ENCODE data around the gene GOPC.
"Not testable (repeated sequence)": the region's sequence is repeated elsewhere in the genome, so short reads cannot be mapped to it uniquely, and the experiment has no call there.

GOPC gene

GRCh38 chr6:117531809-117532725 is 70.2 kb downstream of the GOPC start:
- H3K27ac ChIP-seq (ENCODE audit: low read depth, low read length, severe bottlenecking) = peak overlapping the region; percentile 31
- H3K9me3 ChIP-seq (ENCODE audit: control insufficient read depth, low read length) = no peaks in the 10 kb centered on the region
- H3K36me3 ChIP-seq (ENCODE audit: control insufficient read depth, insufficient read depth, low read length) = peaks cover 70% of the 10 kb centered on the region
- peaks cover 39% of the 10 kb centered on the region for H3K4me1 ChIP-seq (ENCODE audit: control insufficient read depth, insufficient read depth, low read length, poor library complexity, severe bottlenecking)
- no peak overlapping the region for H3K4me3 ChIP-seq (ENCODE audit: extremely low read depth, insufficient read depth, low read length, poor library complexity, severe bottlenecking)
- WGBS, 2 experiments (ENCODE audit: insufficient coverage in 2 of 2) = 94 to 96% methylated on average over 5 of the region's 5 CpGs

DNA sequence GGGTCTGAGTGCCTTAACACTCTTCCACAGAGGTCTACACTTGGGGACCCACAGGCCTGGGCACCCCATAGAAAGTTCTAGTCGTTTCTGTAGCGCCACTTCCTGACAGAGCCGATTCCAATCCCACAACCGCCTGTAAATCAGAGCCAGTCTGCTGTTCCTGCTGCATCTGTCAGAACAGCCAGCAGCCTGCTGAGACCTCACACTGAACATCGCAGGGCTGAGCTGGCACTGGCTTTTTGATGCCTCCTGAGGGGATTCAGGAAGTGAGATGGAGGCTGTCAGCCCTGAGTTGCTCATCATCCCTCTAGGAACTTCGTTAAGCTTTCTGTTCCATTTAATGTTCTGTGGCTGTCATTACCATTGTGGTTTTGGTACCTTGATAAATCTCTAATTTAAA is 71.0 kb downstream of the GOPC start:
- no peaks in the 10 kb centered on the region for H3K9me3 ChIP-seq (ENCODE audit: control insufficient read depth, low read length)
- peaks cover 37% of the 10 kb centered on the region for H3K4me1 ChIP-seq (ENCODE audit: control insufficient read depth, insufficient read depth, low read length, poor library complexity, severe bottlenecking)
- no peak overlapping the region for H3K4me3 ChIP-seq (ENCODE audit: extremely low read depth, insufficient read depth, low read length, poor library complexity, severe bottlenecking)
- peak overlapping the region; percentile 38 for H3K27ac ChIP-seq (ENCODE audit: low read depth, low read length, severe bottlenecking)
- WGBS, 2 experiments (ENCODE audit: insufficient coverage in 2 of 2) = 76 to 83% methylated on average over 5 to 6 of the region's 6 CpGs
- peaks cover 70% of the 10 kb centered on the region for H3K36me3 ChIP-seq (ENCODE audit: control insufficient read depth, insufficient read depth, low read length)

GRCh38 chr6:117530467-117531242 is 71.7 kb downstream of the GOPC start:
- 77 to 86% methylated on average over 2 of the region's 4 CpGs for WGBS, 2 experiments (ENCODE audit: insufficient coverage in 2 of 2)

GRCh38 chr6:117525607-117526006 is 76.7 kb downstream of the GOPC start:
- peaks cover 7% of the 10 kb centered on the region for H3K4me1 ChIP-seq (ENCODE audit: control insufficient read depth, insufficient read depth, low read length, poor library complexity, severe bottlenecking)
- no peak overlapping the region for H3K27ac ChIP-seq (ENCODE audit: low read depth, low read length, severe bottlenecking)
- WGBS, 2 experiments (ENCODE audit: insufficient coverage in 2 of 2) = 100% methylated on average over 2 of the region's 2 CpGs; no CpG with 5 or more reads in 1 of the 2 experiments
- no peak overlapping the region for H3K4me3 ChIP-seq (ENCODE audit: extremely low read depth, insufficient read depth, low read length, poor library complexity, severe bottlenecking)
- H3K9me3 ChIP-seq (ENCODE audit: control insufficient read depth, low read length) = no peaks in the 10 kb centered on the region
- peaks cover 67% of the 10 kb centered on the region for H3K36me3 ChIP-seq (ENCODE audit: control insufficient read depth, insufficient read depth, low read length)

More at GRCh38 chr6:117530467-117531242, 71.7 kb downstream of the GOPC start:
- H3K4me3 ChIP-seq (ENCODE audit: extremely low read depth, insufficient read depth, low read length, poor library complexity, severe bottlenecking) = no peak overlapping the region
- H3K36me3 ChIP-seq (ENCODE audit: control insufficient read depth, insufficient read depth, low read length) = peaks cover 67% of the 10 kb centered on the region
- H3K9me3 ChIP-seq (ENCODE audit: control insufficient read depth, low read length) = no peaks in the 10 kb centered on the region
- peaks cover 30% of the 10 kb centered on the region for H3K4me1 ChIP-seq (ENCODE audit: control insufficient read depth, insufficient read depth, low read length, poor library complexity, severe bottlenecking)
- H3K27ac ChIP-seq (ENCODE audit: low read depth, low read length, severe bottlenecking) = peak overlapping the region; percentile 38

GRCh38 chr6:117521791-117522502 is 80.4 kb downstream of the GOPC start:
- H3K27ac ChIP-seq (ENCODE audit: low read depth, low read length, severe bottlenecking) = no peak overlapping the region
- H3K4me1 ChIP-seq (ENCODE audit: control insufficient read depth, insufficient read depth, low read length, poor library complexity, severe bottlenecking) = peaks cover 12% of the 10 kb centered on the region
- H3K4me3 ChIP-seq (ENCODE audit: extremely low read depth, insufficient read depth, low read length, poor library complexity, severe bottlenecking) = no peak overlapping the region
- no peaks in the 10 kb centered on the region for H3K9me3 ChIP-seq (ENCODE audit: control insufficient read depth, low read length)
- WGBS, 2 experiments (ENCODE audit: insufficient coverage in 2 of 2) = 93 to 94% methylated on average over 3 of the region's 5 CpGs
- peaks cover 75% of the 10 kb centered on the region for H3K36me3 ChIP-seq (ENCODE audit: control insufficient read depth, insufficient read depth, low read length)

GRCh38 chr6:117520603-117521395 is 81.5 kb downstream of the GOPC start:
- WGBS, 2 experiments (ENCODE audit: insufficient coverage in 2 of 2) = 93 to 100% methylated on average over 2 to 3 of the region's 4 CpGs
- Histone ChIP-seq H3K27ac (ENCODE audit: low read depth, low read length, severe bottlenecking) (no peak overlapping the region), H3K9me3 (ENCODE audit: control insufficient read depth, low read length) (no peaks in the 10 kb centered on the region)

DNA sequence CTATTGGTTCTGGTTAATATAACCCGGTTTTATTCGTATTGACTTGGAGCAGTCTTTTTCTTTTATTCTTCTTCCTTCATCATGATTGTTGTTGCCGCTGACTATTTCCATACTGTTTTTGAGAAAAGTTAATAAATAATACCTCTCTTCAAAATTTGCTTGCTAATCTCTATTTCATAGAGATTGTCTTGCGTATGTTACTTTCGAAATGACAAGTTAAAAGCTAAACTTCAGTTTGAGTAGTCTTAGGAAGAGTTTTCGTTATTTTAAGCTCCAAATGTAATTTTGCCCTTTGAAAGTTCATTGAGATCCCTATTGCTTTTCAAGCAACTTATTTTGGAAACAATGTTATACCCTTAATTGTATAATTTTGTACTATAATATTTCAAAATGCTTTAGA is 83.4 kb downstream of the GOPC start:
- peaks cover 16% of the 10 kb centered on the region for H3K4me1 ChIP-seq (ENCODE audit: control insufficient read depth, insufficient read depth, low read length, poor library complexity, severe bottlenecking)
- no peak overlapping the region for H3K27ac ChIP-seq (ENCODE audit: low read depth, low read length, severe bottlenecking)
- H3K4me3 ChIP-seq (ENCODE audit: extremely low read depth, insufficient read depth, low read length, poor library complexity, severe bottlenecking) = no peak overlapping the region
- peaks cover 85% of the 10 kb centered on the region for H3K36me3 ChIP-seq (ENCODE audit: control insufficient read depth, insufficient read depth, low read length)
- 100% methylated on average over 2 of the region's 6 CpGs; no CpG with 5 or more reads in 1 of the 2 experiments for WGBS, 2 experiments (ENCODE audit: insufficient coverage in 2 of 2)
- no peaks in the 10 kb centered on the region for H3K9me3 ChIP-seq (ENCODE audit: control insufficient read depth, low read length)

More at GRCh38 chr6:117520603-117521395, 81.5 kb downstream of the GOPC start:
- Histone ChIP-seq H3K36me3 (ENCODE audit: control insufficient read depth, insufficient read depth, low read length) (peaks cover 76% of the 10 kb centered on the region), H3K4me3 (ENCODE audit: extremely low read depth, insufficient read depth, low read length, poor library complexity, severe bottlenecking) (no peak overlapping the region), H3K4me1 (ENCODE audit: control insufficient read depth, insufficient read depth, low read length, poor library complexity, severe bottlenecking) (peaks cover 12% of the 10 kb centered on the region)

DNA sequence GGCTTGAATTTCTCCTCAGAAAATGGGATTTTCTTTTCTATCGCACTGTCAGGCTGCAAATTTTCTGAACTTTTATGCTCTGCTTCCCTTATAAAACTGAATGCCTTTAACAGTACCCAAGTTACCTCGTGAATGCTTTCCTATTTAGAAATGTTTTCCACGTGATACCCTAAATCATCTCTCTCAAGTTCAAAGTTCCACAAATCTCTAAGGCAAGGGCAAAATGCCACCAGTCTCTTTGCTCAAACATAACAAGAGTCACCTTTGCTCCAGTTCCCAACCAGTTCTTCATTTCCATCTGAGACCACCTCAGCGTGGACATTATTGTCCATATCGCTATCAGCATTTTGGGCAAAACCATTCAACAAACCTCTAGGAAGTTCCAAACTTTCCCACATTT is 84.3 kb downstream of the GOPC start:
- H3K4me3 ChIP-seq (ENCODE audit: extremely low read depth, insufficient read depth, low read length, poor library complexity, severe bottlenecking); H3K27ac ChIP-seq (ENCODE audit: low read depth, low read length, severe bottlenecking); H3K9me3 ChIP-seq (ENCODE audit: control insufficient read depth, low read length): not testable (repeated sequence)
- peaks cover 21% of the 10 kb centered on the region for H3K4me1 ChIP-seq (ENCODE audit: control insufficient read depth, insufficient read depth, low read length, poor library complexity, severe bottlenecking)
- H3K36me3 ChIP-seq (ENCODE audit: control insufficient read depth, insufficient read depth, low read length) = peaks cover 85% of the 10 kb centered on the region
- 96 to 97% methylated on average over 4 to 5 of the region's 5 CpGs for WGBS, 2 experiments (ENCODE audit: insufficient coverage in 2 of 2)

DNA sequence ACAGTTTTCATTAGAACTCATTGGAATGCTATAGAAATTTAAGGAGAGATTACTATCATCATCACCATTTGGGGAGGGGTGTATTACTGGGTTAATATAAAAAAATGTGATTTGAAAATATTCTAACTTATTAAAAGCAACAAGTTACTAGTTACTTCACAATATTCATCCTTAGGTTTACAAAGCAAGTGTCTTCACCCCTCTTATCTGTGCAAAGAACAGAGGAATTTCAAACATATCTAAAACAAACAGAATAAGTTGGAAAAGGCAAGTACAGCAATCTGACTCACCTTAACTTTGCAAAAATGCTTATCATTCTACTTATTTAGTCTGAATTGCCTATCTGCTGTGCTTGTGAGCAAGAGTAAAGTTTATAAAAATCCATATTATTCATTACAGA is 87.0 kb downstream of the GOPC start:
- H3K4me3 ChIP-seq (ENCODE audit: extremely low read depth, insufficient read depth, low read length, poor library complexity, severe bottlenecking) = no peak overlapping the region
- H3K4me1 ChIP-seq (ENCODE audit: control insufficient read depth, insufficient read depth, low read length, poor library complexity, severe bottlenecking) = peaks cover 19% of the 10 kb centered on the region
- no peaks in the 10 kb centered on the region for H3K9me3 ChIP-seq (ENCODE audit: control insufficient read depth, low read length)
- no peak overlapping the region for H3K27ac ChIP-seq (ENCODE audit: low read depth, low read length, severe bottlenecking)
- peaks cover 87% of the 10 kb centered on the region for H3K36me3 ChIP-seq (ENCODE audit: control insufficient read depth, insufficient read depth, low read length)

- Histone ChIP-seq H3K36me3 (ENCODE audit: control insufficient read depth, insufficient read depth, low read length) (peaks cover 87% of the 10 kb centered on the region), H3K9me3 (ENCODE audit: control insufficient read depth, low read length) (no peaks in the 10 kb centered on the region), H3K4me3 (ENCODE audit: extremely low read depth, insufficient read depth, low read length, poor library complexity, severe bottlenecking) (no peak overlapping the region), H3K4me1 (ENCODE audit: control insufficient read depth, insufficient read depth, low read length, poor library complexity, severe bottlenecking) (peaks cover 21% of the 10 kb centered on the region), H3K27ac (ENCODE audit: low read depth, low read length, severe bottlenecking) (no peak overlapping the region)
- WGBS, 2 experiments (ENCODE audit: insufficient coverage in 2 of 2) = no CpG with 5 or more reads among the region's 1 CpG
Measured at GRCh38 chr6:117514655-117515054, 87.7 kb downstream of the GOPC start.
